ENCODE data around the gene SMAD7.

- TF ChIP-seq CTCF (conservative IDR thresholded peaks at IDR 0.05; ENCODE audit: low read depth in 2 of 2) (0 out of 4 replicates have a peak, but pooled peaks of 1 of the 2 experiments have one; percentile 2), EZH2phosphoT487 (IDR thresholded peaks at IDR 0.05; ENCODE audit: unreplicated experiment) (no peak), POLR2AphosphoS5 (IDR thresholded peaks at IDR 0.05; ENCODE audit: low read depth) (no peak), REST (IDR thresholded peaks at IDR 0.05; ENCODE audit: unreplicated experiment) (no peak), EZH2 (IDR thresholded peaks at IDR 0.05; ENCODE audit: low read depth, unreplicated experiment) (no peak), ZNF462 (CRISPR knock-in tag; IDR thresholded peaks at IDR 0.05) (no peak), STAT1 (IDR thresholded peaks at IDR 0.05; ENCODE audit: unreplicated experiment) (no peak), JUNB (IDR thresholded peaks at IDR 0.05; ENCODE audit: unreplicated experiment) (no peak), NANOG (IDR thresholded peaks at IDR 0.05; ENCODE audit: borderline replicate concordance) (no peak), CREB1 (CRISPR knock-in tag; IDR thresholded peaks at IDR 0.05; ENCODE audit: low read depth) (no peak), ZNF114 (CRISPR knock-in tag; IDR thresholded peaks at IDR 0.05) (no peak), ZNF331 (CRISPR knock-in tag; IDR thresholded peaks at IDR 0.05; ENCODE audit: low read depth) (no peak), ETS1 (IDR thresholded peaks at IDR 0.05) (no peak)
Measured at GRCh38 chr18:48937869-48938750, 12.7 kb downstream of the SMAD7 start.
